Kidney (tissue), 14 donors: ENCODE data around the gene AGPAT3. TPM values are rescaled to one million over a fixed set of nuclear protein-coding genes. Genes with fewer than 3 reads are reported as not detected.
A peak's percentile ranks its signal among the peaks of the same experiment; 100 is the strongest.

Experiments used
- DNase-seq, 5 donors: peaks; one replicate each; pipeline ENCODE4 v3.0.0-alpha.2; 2013 to 2020
- FAIRE-seq: peaks from 2 replicates; lab custom pipeline; 2012; peaks lifted over from hg19 to GRCh38; lab: Jason Lieb, UNC
- H3K27ac ChIP-seq, 2 donors: one replicate each; pipeline ENCODE4 v1.7.0; 2013; ENCODE audit warnings: low read depth in 2 of 2, low read length in 2 of 2, inconsistent platforms in 1 of 2
- H3K27me3 ChIP-seq: one replicate; pipeline ENCODE4 v1.7.1; 2013; ENCODE audit warnings: low read length, inconsistent platforms; ENCODE audit not compliant: control insufficient read depth, insufficient read depth
- H3K36me3 ChIP-seq, 3 donors: one replicate each; pipeline versions ENCODE4 v1.7.0 to v1.7.1; 2013; ENCODE audit warnings: low read length in 3 of 3, control low read depth in 1 of 3, inconsistent platforms in 1 of 3; ENCODE audit not compliant: insufficient read depth in 3 of 3, control insufficient read depth in 2 of 3
- H3K4me1 ChIP-seq, 3 donors: one replicate each; pipeline versions ENCODE4 v1.7.0 to v1.7.1; 2013; ENCODE audit warnings: low read length in 3 of 3, inconsistent platforms in 1 of 3, low read depth in 1 of 3; ENCODE audit not compliant: control insufficient read depth in 2 of 3, insufficient read depth in 2 of 3
- H3K4me3 ChIP-seq, 3 donors: one replicate each; pipeline versions ENCODE4 v1.7.0 to v1.8.1; 2013; ENCODE audit warnings: low read length in 3 of 3, control low read depth in 1 of 3, inconsistent platforms in 1 of 3
- H3K9ac ChIP-seq, 3 donors: one replicate each; pipeline versions ENCODE4 v1.7.0 to v1.7.1; 2013; ENCODE audit warnings: low read length in 3 of 3, control low read depth in 1 of 3, inconsistent platforms in 1 of 3
- H3K9me3 ChIP-seq, 3 donors: one replicate each; pipeline versions ENCODE4 v1.7.0 to v1.7.1; 2013; ENCODE audit warnings: low read length in 3 of 3, control low read depth in 1 of 3, inconsistent platforms in 1 of 3; ENCODE audit not compliant: control insufficient read depth in 2 of 3, insufficient read depth in 1 of 3
- CTCF ChIP-seq: IDR thresholded peaks from 3 replicates; pipeline ENCODE4 v1.5.1; 2012; ENCODE audit warnings: mild to moderate bottlenecking, moderate library complexity, borderline replicate concordance; ENCODE audit not compliant: insufficient read depth; ENCODE audit errors: extremely low read depth
- intact Hi-C: fragments of 100-400 bp; cut with DNase I; formaldehyde crosslinking; loops from one replicate; pipeline ENCODE4 v1.11.1; 2022
- polyA plus RNA-seq: library from polyadenylated mRNA; stranded (reverse); fragments of 350-450 nt; fragmentation: Illumina TruSeq; extraction: RNeasy Lipid Tissue Mini Kit (QIAGEN cat#74804); gene quantifications from one replicate; pipeline ENCODE4 v1.2.3, GENCODE V29; 2014; ENCODE audit warnings: low read depth, low replicate concordance; ENCODE audit not compliant: insufficient read depth
- total RNA-seq: library from RNA; stranded (reverse); fragmentation: NEBNext Ultra II Directional; extraction: Animal tissue kit (Norgen Biotek cat#: 25700); gene quantifications from one replicate; pipeline ENCODE4 v1.2.1, GENCODE V29; 2021
- donor health status: control.
- donor health status: control.
- donor health status: control.
- donor health status: control.
- donor health status: control.
- donor health status: DM: yes; HTN: yes; CAD: no.
- donor health status: Normal renal cell carcinoma (clear cell type).

Gene AGPAT3
- total and polyA plus RNA-seq, 2 donors from 2014 or later, result 40.3 to 86.2 TPM

- no peaks in the 10 kb centered on the region for H3K9me3 ChIP-seq
- no peak overlapping the region for H3K9ac ChIP-seq
- H3K36me3 ChIP-seq, result no peaks in the 10 kb centered on the region
- intact Hi-C loops, result no loop called here
- DNase-seq (peak in 1 of 5 donors; percentile 41), FAIRE-seq (no peak)
- peaks cover 0 to 34% (median 29%) of the 10 kb centered on the region in 3 donors for H3K4me1 ChIP-seq
- H3K4me3 ChIP-seq, result no peak overlapping the region
- TF ChIP-seq CTCF, result no peak
- H3K27ac ChIP-seq, result peak overlapping the region in 1 of 2 donors; percentile 54
- no peaks in the 10 kb centered on the region for H3K27me3 ChIP-seq
Observed at GRCh38 chr21:43912500-43912899, 47.5 kb downstream of the AGPAT3 start.

- peaks cover 0 to 33% (median 29%) of the 10 kb centered on the region in 3 donors for H3K4me1 ChIP-seq
- DNase-seq, result no peak
- no peak for TF ChIP-seq CTCF
- H3K36me3 ChIP-seq, result no peaks in the 10 kb centered on the region
- no peaks in the 10 kb centered on the region for H3K9me3 ChIP-seq
- H3K27me3 ChIP-seq, result no peaks in the 10 kb centered on the region
- H3K9ac ChIP-seq, result no peak overlapping the region
- no peak for FAIRE-seq
- no peak overlapping the region for H3K27ac ChIP-seq
- intact Hi-C loops, result no loop called here
- H3K4me3 ChIP-seq, result no peak overlapping the region
Observed at GRCh38 chr21:43912910-43913309, 47.9 kb downstream of the AGPAT3 start.

- DNase-seq (peak in 1 of 5 donors; percentile 78), FAIRE-seq (no peak)
- Histone ChIP-seq H3K36me3 (no peaks in the 10 kb centered on the region), H3K4me3 (no peak overlapping the region), H3K9ac (no peak overlapping the region), H3K27ac (no peak overlapping the region), H3K9me3 (no peaks in the 10 kb centered on the region), H3K4me1 (peaks cover 0 to 32% (median 22%) of the 10 kb centered on the region in 3 donors), H3K27me3 (no peaks in the 10 kb centered on the region)
- TF ChIP-seq CTCF, result no peak
- intact Hi-C loops, result no loop called here
Observed at GRCh38 chr21:43913928-43914327, 48.9 kb downstream of the AGPAT3 start.

GRCh38 chr21:43916076-43916475 is 51.1 kb downstream of the AGPAT3 start:
- H3K27ac ChIP-seq, result no peak overlapping the region
- intact Hi-C loops, result no loop called here
- no peak for FAIRE-seq
- H3K36me3 ChIP-seq, result no peaks in the 10 kb centered on the region
- peak in 1 of 5 donors; percentile 8 for DNase-seq
- H3K27me3 ChIP-seq, result no peaks in the 10 kb centered on the region
- H3K9ac ChIP-seq, result no peak overlapping the region
- TF ChIP-seq CTCF, result no peak
- H3K4me3 ChIP-seq, result no peak overlapping the region
- H3K9me3 ChIP-seq, result no peaks in the 10 kb centered on the region
- peaks cover 2 to 27% (median 27%) of the 10 kb centered on the region in 3 donors for H3K4me1 ChIP-seq
